Upper lobe of left lung (tissue), 4 donors: Measurements from ENCODE around the gene GPD1L.

Experiments
- CTCF ChIP-seq, 6 experiments: fragments of 450-650 bp in 4 of 6; fragments of 200-600 bp in 2 of 6; sonication (generic) in 2 of 6; IDR thresholded peaks; one replicate each; pipeline ENCODE4 v1.5.1; 2016 to 2019; ENCODE audit warnings: antibody characterized with exemption in 6 of 6
- POLR2A ChIP-seq, 4 donors: fragments of 450-650 bp; IDR thresholded peaks; one replicate each; pipeline ENCODE4 v1.5.1; 2016 to 2017; ENCODE audit warnings: antibody characterized with exemption in 4 of 4, mild to moderate bottlenecking in 2 of 4
- POLR2AphosphoS5 ChIP-seq, 2 donors: sonication (generic); formaldehyde crosslinking; IDR thresholded peaks; one replicate each; pipeline ENCODE4 v1.5.1; 2017; ENCODE audit warnings: antibody characterized with exemption in 2 of 2

GRCh38 chr3:32083702-32084270 lies 22.6 kb upstream of the GPD1L start:
- TF ChIP-seq CTCF (IDR thresholded peaks at IDR 0.05), result no peak
- no peak for TF ChIP-seq POLR2AphosphoS5 (IDR thresholded peaks at IDR 0.05)
- no peak for TF ChIP-seq POLR2A (IDR thresholded peaks at IDR 0.05)
